ENCODE measurements around the gene SGSM1. TPM values are rescaled to one million over a fixed set of nuclear protein-coding genes. Genes with fewer than 3 reads are reported as not detected.

SGSM1 gene
- total and polyA plus RNA-seq, 8 donors, result 2.0 to 5.3 (median 4.3) TPM

DNA sequence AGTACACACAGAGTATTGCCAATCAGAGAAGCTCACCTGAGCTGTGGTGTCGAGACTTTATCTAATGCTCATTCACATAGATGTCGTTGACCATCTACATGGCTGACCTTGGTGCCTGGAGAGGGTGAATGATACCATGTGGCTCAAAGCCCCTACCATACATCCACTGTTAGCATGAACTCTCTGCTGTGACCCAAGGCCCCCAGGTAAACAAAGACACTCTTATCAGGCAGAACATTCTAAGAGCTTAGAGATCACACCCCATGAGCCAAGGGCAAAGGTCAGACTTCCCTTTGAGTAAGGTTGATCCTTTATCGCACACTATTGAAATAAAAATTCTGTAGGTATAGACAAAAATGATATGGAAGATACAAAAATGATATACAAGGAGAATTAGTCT is 16.5 kb upstream of the SGSM1 start:
- no peaks in the 10 kb centered on the region for H3K36me3 ChIP-seq
- intact Hi-C loops (cut with DNase I), result no loop called here
- TF ChIP-seq, protein P1, sequence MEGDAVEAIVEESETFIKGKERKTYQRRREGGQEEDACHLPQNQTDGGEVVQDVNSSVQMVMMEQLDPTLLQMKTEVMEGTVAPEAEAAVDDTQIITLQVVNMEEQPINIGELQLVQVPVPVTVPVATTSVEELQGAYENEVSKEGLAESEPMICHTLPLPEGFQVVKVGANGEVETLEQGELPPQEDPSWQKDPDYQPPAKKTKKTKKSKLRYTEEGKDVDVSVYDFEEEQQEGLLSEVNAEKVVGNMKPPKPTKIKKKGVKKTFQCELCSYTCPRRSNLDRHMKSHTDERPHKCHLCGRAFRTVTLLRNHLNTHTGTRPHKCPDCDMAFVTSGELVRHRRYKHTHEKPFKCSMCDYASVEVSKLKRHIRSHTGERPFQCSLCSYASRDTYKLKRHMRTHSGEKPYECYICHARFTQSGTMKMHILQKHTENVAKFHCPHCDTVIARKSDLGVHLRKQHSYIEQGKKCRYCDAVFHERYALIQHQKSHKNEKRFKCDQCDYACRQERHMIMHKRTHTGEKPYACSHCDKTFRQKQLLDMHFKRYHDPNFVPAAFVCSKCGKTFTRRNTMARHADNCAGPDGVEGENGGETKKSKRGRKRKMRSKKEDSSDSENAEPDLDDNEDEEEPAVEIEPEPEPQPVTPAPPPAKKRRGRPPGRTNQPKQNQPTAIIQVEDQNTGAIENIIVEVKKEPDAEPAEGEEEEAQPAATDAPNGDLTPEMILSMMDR (IDR thresholded peaks at IDR 0.05), result no peak
- H3K27me3 ChIP-seq, result no peaks in the 10 kb centered on the region
- no peak for DNase-seq
- no peak overlapping the region for H3K27ac ChIP-seq
- no peak overlapping the region for H3K4me3 ChIP-seq
- no peak for ATAC-seq
- no peaks in the 10 kb centered on the region for H3K9me3 ChIP-seq
- no peaks in the 10 kb centered on the region for H3K4me1 ChIP-seq

DNA sequence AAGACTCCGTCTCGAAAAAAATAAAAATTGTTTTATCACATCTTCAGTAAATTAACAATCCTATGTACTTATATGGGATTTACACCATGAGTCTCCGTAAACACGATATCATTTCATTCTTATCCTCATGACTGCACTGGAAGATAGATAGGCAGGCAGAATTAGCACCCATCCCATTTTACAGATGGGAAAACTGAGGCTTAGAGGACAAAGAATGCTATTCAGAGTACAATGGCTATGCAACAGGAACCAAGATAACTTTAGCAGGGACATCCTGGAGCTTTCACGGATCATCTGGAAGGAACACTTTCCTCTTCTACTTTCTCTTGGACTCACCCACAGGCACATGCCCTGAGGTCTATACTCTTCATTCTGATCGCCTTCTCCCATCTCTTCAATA is 14.6 kb upstream of the SGSM1 start:
- H3K9me3 ChIP-seq, result no peaks in the 10 kb centered on the region
- H3K4me1 ChIP-seq, result no peaks in the 10 kb centered on the region
- H3K27me3 ChIP-seq, result no peaks in the 10 kb centered on the region
- no peak overlapping the region for H3K27ac ChIP-seq
- H3K36me3 ChIP-seq, result no peaks in the 10 kb centered on the region
- ATAC-seq, result no peak
- DNase-seq, result no peak
- TF ChIP-seq, protein P1 (IDR thresholded peaks at IDR 0.05), result no peak
- H3K4me3 ChIP-seq, result no peak overlapping the region
- intact Hi-C loops (cut with DNase I), result no loop called here

- ATAC-seq, result no peak
- intact Hi-C loops (cut with DNase I), result no loop called here
- H3K4me3 ChIP-seq, result no peak overlapping the region
- H3K9me3 ChIP-seq, result no peaks in the 10 kb centered on the region
- no peaks in the 10 kb centered on the region for H3K4me1 ChIP-seq
- no peaks in the 10 kb centered on the region for H3K27me3 ChIP-seq
- H3K27ac ChIP-seq, result no peak overlapping the region
- TF ChIP-seq, protein P1 (IDR thresholded peaks at IDR 0.05), result no peak
- H3K36me3 ChIP-seq, result no peaks in the 10 kb centered on the region
- no peak for DNase-seq
Observed at GRCh38 chr22:24796056-24796455, 10.0 kb upstream of the SGSM1 start.

GRCh38 chr22:24796860-24797259 is 9.2 kb upstream of the SGSM1 start:
- H3K27me3 ChIP-seq, result no peaks in the 10 kb centered on the region
- TF ChIP-seq, protein P1 (IDR thresholded peaks at IDR 0.05), result no peak
- DNase-seq (no peak), ATAC-seq (no peak)
- no peaks in the 10 kb centered on the region for H3K4me1 ChIP-seq
- no peak overlapping the region for H3K27ac ChIP-seq
- intact Hi-C loops (cut with DNase I), result no loop called here
- no peaks in the 10 kb centered on the region for H3K36me3 ChIP-seq
- H3K9me3 ChIP-seq, result no peaks in the 10 kb centered on the region
- no peak overlapping the region for H3K4me3 ChIP-seq

- TF ChIP-seq, protein P1 (IDR thresholded peaks at IDR 0.05), result no peak
- no peak overlapping the region for H3K27ac ChIP-seq
- DNase-seq, result no peak
- intact Hi-C loops (cut with DNase I), result no loop called here
- no peak overlapping the region for H3K4me3 ChIP-seq
- no peaks in the 10 kb centered on the region for H3K9me3 ChIP-seq
- H3K4me1 ChIP-seq, result peaks cover 0 to 9% of the 10 kb centered on the region in 2 donors
- ATAC-seq, result no peak
- H3K36me3 ChIP-seq, result no peaks in the 10 kb centered on the region
- H3K27me3 ChIP-seq, result peaks cover 0 to 17% of the 10 kb centered on the region in 2 donors
Observed at GRCh38 chr22:24801901-24802465, 4.0 kb upstream of the SGSM1 start.
